ENCODE data around the gene ALG14. TPM values are rescaled to one million over a fixed set of nuclear protein-coding genes. Genes with fewer than 3 reads are reported as not detected.
A peak's percentile ranks its signal among the peaks of the same experiment; 100 is the strongest.

Gene ALG14
- polyA plus RNA-seq, 3 donors from 2014 or later = 3.1 to 5.4 (median 3.2) TPM

- no peak overlapping the region for H3K4me3 Mint-ChIP-seq
- no peaks in the 10 kb centered on the region for H3K36me3 Mint-ChIP-seq
- no peaks in the 10 kb centered on the region for H3K4me1 Mint-ChIP-seq
- DNase-seq = no peak
- no peak overlapping the region for H3K27ac Mint-ChIP-seq
- H3K27me3 Mint-ChIP-seq (ENCODE audit: low read depth in 3 of 3) = peaks cover 1 to 9% (median 7%) of the 10 kb centered on the region in 3 donors
- H3K9me3 Mint-ChIP-seq = no peaks in the 10 kb centered on the region
Measured at GRCh38 chr1:94934551-94934950, 138.2 kb downstream of the ALG14 start.

GRCh38 chr1:94931254-94931841 is 141.4 kb downstream of the ALG14 start:
- H3K27me3 Mint-ChIP-seq (ENCODE audit: low read depth in 3 of 3) = peaks cover 7 to 13% (median 10%) of the 10 kb centered on the region in 3 donors
- peaks cover 7 to 11% of the 10 kb centered on the region in 2 donors for H3K4me1 Mint-ChIP-seq
- no peak overlapping the region for H3K4me3 Mint-ChIP-seq
- no peaks in the 10 kb centered on the region for H3K9me3 Mint-ChIP-seq
- no peaks in the 10 kb centered on the region for H3K36me3 Mint-ChIP-seq
- no peak overlapping the region for H3K27ac Mint-ChIP-seq
- no peak for DNase-seq

- Mint-ChIP-seq H3K9me3 (no peaks in the 10 kb centered on the region), H3K27me3 (ENCODE audit: low read depth in 3 of 3) (peaks cover 14 to 21% (median 18%) of the 10 kb centered on the region in 3 donors), H3K36me3 (peaks cover 0 to 3% (median 0%) of the 10 kb centered on the region in 3 donors), H3K4me3 (no peak overlapping the region), H3K27ac (no peak overlapping the region), H3K4me1 (peaks cover 20 to 25% of the 10 kb centered on the region in 2 donors)
- no peak for DNase-seq
Measured at GRCh38 chr1:94929351-94930217, 143.2 kb downstream of the ALG14 start.

GRCh38 chr1:94928293-94928939 is 144.3 kb downstream of the ALG14 start:
- no peaks in the 10 kb centered on the region for H3K9me3 Mint-ChIP-seq
- H3K27ac Mint-ChIP-seq = peak overlapping the region in 1 of 6 donors; percentile 40
- peaks cover 0 to 3% (median 0%) of the 10 kb centered on the region in 3 donors for H3K36me3 Mint-ChIP-seq
- no peak for DNase-seq
- H3K4me3 Mint-ChIP-seq = peak overlapping the region; percentile 12 to 87 (median 83)
- peaks cover 22 to 25% of the 10 kb centered on the region in 2 donors for H3K4me1 Mint-ChIP-seq
- H3K27me3 Mint-ChIP-seq (ENCODE audit: low read depth in 3 of 3) = peaks cover 14 to 27% (median 16%) of the 10 kb centered on the region in 3 donors

- Mint-ChIP-seq H3K27ac (peak overlapping the region in 3 of 6 donors; percentile 40 to 83 (median 58)), H3K27me3 (ENCODE audit: low read depth in 3 of 3) (peaks cover 16 to 24% (median 17%) of the 10 kb centered on the region in 3 donors), H3K9me3 (no peaks in the 10 kb centered on the region), H3K4me1 (peaks cover 22 to 25% of the 10 kb centered on the region in 2 donors), H3K4me3 (peak overlapping the region; percentile 81 to 90 (median 83)), H3K36me3 (peaks cover 0 to 3% (median 0%) of the 10 kb centered on the region in 3 donors)
- no peak for DNase-seq
Measured at GRCh38 chr1:94927405-94928175, 145.2 kb downstream of the ALG14 start.

GRCh38 chr1:94926915-94927404 is 145.8 kb downstream of the ALG14 start, which contains the start of gene CNN3:
CNN3 (minus strand) TSS chr1:94927110; CDS start chr1:94926894, 216 bp downstream.
- H3K4me1 Mint-ChIP-seq = peaks cover 22 to 25% of the 10 kb centered on the region in 2 donors
- H3K36me3 Mint-ChIP-seq = peaks cover 0 to 3% (median 0%) of the 10 kb centered on the region in 3 donors
- DNase-seq = peak; percentile 63 to 75 (median 69)
- no peaks in the 10 kb centered on the region for H3K9me3 Mint-ChIP-seq
- peaks cover 16 to 27% (median 17%) of the 10 kb centered on the region in 3 donors for H3K27me3 Mint-ChIP-seq (ENCODE audit: low read depth in 3 of 3)
- H3K4me3 Mint-ChIP-seq = peak within 1 kb of the TSS; percentile 83 to 90 (median 83)
- H3K27ac Mint-ChIP-seq = peak within 1 kb of the TSS in 3 of 6 donors; percentile 24 to 83 (median 58)

- H3K4me3 Mint-ChIP-seq = peak overlapping the region; percentile 72 to 83 (median 79)
- H3K9me3 Mint-ChIP-seq = no peaks in the 10 kb centered on the region
- peak overlapping the region in 1 of 6 donors; percentile 22 for H3K27ac Mint-ChIP-seq
- H3K27me3 Mint-ChIP-seq (ENCODE audit: low read depth in 3 of 3) = peaks cover 16 to 27% (median 24%) of the 10 kb centered on the region in 3 donors
- peaks cover 0 to 3% (median 0%) of the 10 kb centered on the region in 3 donors for H3K36me3 Mint-ChIP-seq
- peak; percentile 15 to 18 (median 16) for DNase-seq
- H3K4me1 Mint-ChIP-seq = peaks cover 22 to 25% of the 10 kb centered on the region in 2 donors
Measured at GRCh38 chr1:94926126-94926914, 146.4 kb downstream of the ALG14 start.

GRCh38 chr1:94925561-94926125 is 147.1 kb downstream of the ALG14 start:
- Mint-ChIP-seq H3K9me3 (no peaks in the 10 kb centered on the region), H3K27me3 (ENCODE audit: low read depth in 3 of 3) (peaks cover 15 to 27% (median 25%) of the 10 kb centered on the region in 3 donors), H3K4me1 (peaks cover 22 to 25% of the 10 kb centered on the region in 2 donors), H3K36me3 (peaks cover 0 to 3% (median 0%) of the 10 kb centered on the region in 3 donors), H3K27ac (peak overlapping the region in 1 of 6 donors; percentile 22), H3K4me3 (peak overlapping the region; percentile 72 to 83 (median 79))
- no peak for DNase-seq

- Mint-ChIP-seq H3K27ac (no peak overlapping the region), H3K9me3 (no peaks in the 10 kb centered on the region), H3K36me3 (peaks cover 0 to 3% (median 0%) of the 10 kb centered on the region in 3 donors), H3K4me1 (peaks cover 22 to 25% of the 10 kb centered on the region in 2 donors), H3K4me3 (peak overlapping the region in 4 of 5 donors; percentile 3 to 81 (median 14)), H3K27me3 (ENCODE audit: low read depth in 3 of 3) (peaks cover 15 to 27% (median 25%) of the 10 kb centered on the region in 3 donors)
- no peak for DNase-seq
Measured at GRCh38 chr1:94925004-94925403, 147.7 kb downstream of the ALG14 start.
